Smooth muscle cell (in vitro differentiated cells): ENCODE results near the gene FPGS. TPM values are rescaled to one million over a fixed set of nuclear protein-coding genes. Genes with fewer than 3 reads are reported as not detected.

ENCODE experiments used
- DNase-seq: peaks from one replicate; lab custom pipeline; 2025; ENCODE audit not compliant: unreplicated experiment; lab: John Stamatoyannopoulos, UW
- H2AFZ ChIP-seq: fragments of 200-600 bp; sonication (generic); 2 replicates; pipeline ENCODE4 v1.6.0; 2016; ENCODE audit warnings: antibody characterized with exemption, low read depth, mild to moderate bottlenecking
- H3F3A ChIP-seq: fragments of 200-600 bp; sonication (generic); 2 replicates; pipeline ENCODE4 v1.6.0; 2017; ENCODE audit warnings: antibody characterized with exemption, low read depth
- H3K27ac ChIP-seq: fragments of 200-600 bp; sonication (generic); 2 replicates; pipeline ENCODE4 v1.5.1; 2016; ENCODE audit warnings: low read depth, mild to moderate bottlenecking
- H3K27me3 ChIP-seq: fragments of 200-600 bp; sonication (generic); 2 replicates; pipeline ENCODE4 v1.6.1; 2016; ENCODE audit warnings: low read depth, mild to moderate bottlenecking
- H3K36me3 ChIP-seq: fragments of 200-600 bp; sonication (generic); 2 replicates; pipeline ENCODE4 v1.5.1; 2016; ENCODE audit warnings: low read depth
- H3K4me1 ChIP-seq: fragments of 200-600 bp; sonication (generic); 2 replicates; pipeline ENCODE4 v1.5.1; 2016; ENCODE audit warnings: low read depth
- H3K4me2 ChIP-seq: fragments of 200-600 bp; sonication (generic); 2 replicates; pipeline ENCODE4 v1.6.0; 2016; ENCODE audit warnings: mild to moderate bottlenecking
- H3K4me3 ChIP-seq: fragments of 200-600 bp; sonication (generic); 2 replicates; pipeline ENCODE4 v1.5.1; 2016; ENCODE audit warnings: mild to moderate bottlenecking
- H3K79me2 ChIP-seq: fragments of 200-600 bp; sonication (generic); 2 replicates; pipeline ENCODE4 v1.6.0; 2016; ENCODE audit warnings: low read depth, mild to moderate bottlenecking
- H3K9ac ChIP-seq: fragments of 200-600 bp; sonication (generic); 2 replicates; pipeline ENCODE4 v1.6.0; 2016; ENCODE audit warnings: low read depth
- H3K9me3 ChIP-seq: fragments of 200-600 bp; sonication (generic); replicated peaks from 2 replicates; pipeline ENCODE4 v1.5.1; 2016; ENCODE audit warnings: low read depth
- H4K20me1 ChIP-seq: fragments of 200-600 bp; sonication (generic); 2 replicates; pipeline ENCODE4 v1.6.0; 2016; ENCODE audit warnings: low read depth
- WGBS: methylation state at CpG from one replicate; pipeline ENCODE4 v1.1.7; 2016; ENCODE audit warnings: low lambda C conversion rate; 5-methylcytosine and 5-hydroxymethylcytosine counted together
- polyA plus RNA-seq: library from polyadenylated mRNA; unstranded; fragments of >200 nt; fragmentation: Nextera tagmentation; extraction: Ambion mirVana; gene quantifications from 2 replicates; pipeline ENCODE4 v1.2.1, GENCODE V29; 2016
- total RNA-seq: library from RNA; depleted of rRNA; stranded (reverse); fragments of >200 nt; gene quantifications from 2 replicates; pipeline ENCODE4 v1.2.3, GENCODE V29; 2014
- TF ChIP-seq, protein P1 (sequence below): fragments of 200-600 bp; sonication (generic); IDR thresholded peaks from 2 replicates; pipeline ENCODE4 v1.5.1; 2017; ENCODE audit warnings: borderline replicate concordance, mild to moderate bottlenecking, antibody characterized with exemption; ENCODE audit not compliant: insufficient read depth, poor library complexity, severe bottlenecking

Gene FPGS
- total and polyA plus RNA-seq, 2 experiments from 2014 or later, result 12.9 to 34.9 TPM

DNA sequence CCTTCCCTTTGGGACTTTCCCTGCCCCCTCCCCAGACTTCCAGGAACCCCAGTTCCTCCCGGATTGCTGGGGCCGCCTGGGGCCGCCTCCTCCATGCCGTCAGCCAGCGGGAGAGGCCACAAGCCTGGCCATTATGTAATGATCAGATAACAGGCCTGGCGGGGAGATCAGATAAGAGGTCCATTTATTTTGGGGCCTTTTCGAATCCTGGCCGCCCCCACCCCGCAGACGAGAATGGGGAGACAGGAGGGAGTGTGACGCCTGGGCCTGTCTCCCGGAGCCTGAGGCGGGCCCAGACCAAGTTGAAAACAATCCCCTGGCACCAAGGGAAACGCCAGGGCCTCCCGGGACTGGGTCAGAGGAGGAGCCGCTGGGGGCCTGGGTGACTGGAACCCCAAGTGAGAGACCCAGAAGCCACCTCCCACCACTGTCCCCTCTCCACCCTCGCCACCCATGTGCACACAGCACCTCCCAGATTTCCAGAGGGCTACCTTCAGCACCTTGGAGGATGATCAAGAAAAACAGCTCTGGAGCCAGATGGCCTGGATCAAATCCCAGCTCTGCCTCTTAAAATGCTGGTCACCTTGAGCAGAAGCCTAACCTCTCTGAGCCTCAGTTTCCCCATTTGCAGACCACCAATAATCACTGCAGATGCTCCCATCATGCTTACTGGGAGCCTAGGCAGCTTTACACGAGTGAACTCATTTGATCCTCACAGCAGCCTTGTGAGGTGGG, 43.9 kb downstream of the FPGS start:
- no peaks in the 10 kb centered on the region for H3K36me3 ChIP-seq
- WGBS, result 53% methylated on average over 18 of the region's 18 CpGs
- H2AFZ ChIP-seq, result no peak overlapping the region
- H3K27ac ChIP-seq, result peak overlapping the region; percentile 48
- no peaks in the 10 kb centered on the region for H3K9me3 ChIP-seq
- no peak overlapping the region for H3K9ac ChIP-seq
- H4K20me1 ChIP-seq, result no peaks in the 10 kb centered on the region
- peak overlapping the region; percentile 37 for H3K4me2 ChIP-seq
- no peak overlapping the region for H3K4me3 ChIP-seq
- no peaks in the 10 kb centered on the region for H3K4me1 ChIP-seq
- TF ChIP-seq, protein P1, sequence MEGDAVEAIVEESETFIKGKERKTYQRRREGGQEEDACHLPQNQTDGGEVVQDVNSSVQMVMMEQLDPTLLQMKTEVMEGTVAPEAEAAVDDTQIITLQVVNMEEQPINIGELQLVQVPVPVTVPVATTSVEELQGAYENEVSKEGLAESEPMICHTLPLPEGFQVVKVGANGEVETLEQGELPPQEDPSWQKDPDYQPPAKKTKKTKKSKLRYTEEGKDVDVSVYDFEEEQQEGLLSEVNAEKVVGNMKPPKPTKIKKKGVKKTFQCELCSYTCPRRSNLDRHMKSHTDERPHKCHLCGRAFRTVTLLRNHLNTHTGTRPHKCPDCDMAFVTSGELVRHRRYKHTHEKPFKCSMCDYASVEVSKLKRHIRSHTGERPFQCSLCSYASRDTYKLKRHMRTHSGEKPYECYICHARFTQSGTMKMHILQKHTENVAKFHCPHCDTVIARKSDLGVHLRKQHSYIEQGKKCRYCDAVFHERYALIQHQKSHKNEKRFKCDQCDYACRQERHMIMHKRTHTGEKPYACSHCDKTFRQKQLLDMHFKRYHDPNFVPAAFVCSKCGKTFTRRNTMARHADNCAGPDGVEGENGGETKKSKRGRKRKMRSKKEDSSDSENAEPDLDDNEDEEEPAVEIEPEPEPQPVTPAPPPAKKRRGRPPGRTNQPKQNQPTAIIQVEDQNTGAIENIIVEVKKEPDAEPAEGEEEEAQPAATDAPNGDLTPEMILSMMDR, result no peak
- H3K79me2 ChIP-seq, result no peaks in the 10 kb centered on the region
- no peaks in the 10 kb centered on the region for H3K27me3 ChIP-seq
- no peaks in the 10 kb centered on the region for H3F3A ChIP-seq
- DNase-seq, result no peak

DNA sequence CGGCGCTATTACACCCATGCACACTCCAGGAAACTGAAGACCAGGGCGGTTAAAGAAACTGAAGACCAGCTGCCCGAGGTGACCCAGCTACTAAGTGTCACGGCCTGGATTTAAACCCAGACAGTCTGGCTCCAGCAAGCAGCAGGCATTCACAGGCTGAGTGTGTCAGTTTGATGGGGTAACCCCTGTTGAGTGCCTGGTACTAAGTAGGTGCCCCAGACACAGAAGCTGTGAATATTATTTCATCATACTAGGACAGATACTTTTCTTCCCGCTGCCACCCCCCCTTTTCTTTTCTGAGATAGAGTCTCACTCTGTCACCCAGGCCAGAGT, 44.5 kb downstream of the FPGS start:
- no peaks in the 10 kb centered on the region for H3K36me3 ChIP-seq
- H3K9ac ChIP-seq, result no peak overlapping the region
- TF ChIP-seq, protein P1, result no peak
- H3K4me2 ChIP-seq, result peak overlapping the region; percentile 37
- no peaks in the 10 kb centered on the region for H4K20me1 ChIP-seq
- H2AFZ ChIP-seq, result no peak overlapping the region
- H3K27ac ChIP-seq, result peak overlapping the region; percentile 48
- no peaks in the 10 kb centered on the region for H3K79me2 ChIP-seq
- H3K4me1 ChIP-seq, result no peaks in the 10 kb centered on the region
- H3K9me3 ChIP-seq, result no peaks in the 10 kb centered on the region
- no peak for DNase-seq
- H3F3A ChIP-seq, result no peaks in the 10 kb centered on the region
- no peaks in the 10 kb centered on the region for H3K27me3 ChIP-seq
- H3K4me3 ChIP-seq, result no peak overlapping the region
- 23% methylated on average over 6 of the region's 6 CpGs for WGBS

DNA sequence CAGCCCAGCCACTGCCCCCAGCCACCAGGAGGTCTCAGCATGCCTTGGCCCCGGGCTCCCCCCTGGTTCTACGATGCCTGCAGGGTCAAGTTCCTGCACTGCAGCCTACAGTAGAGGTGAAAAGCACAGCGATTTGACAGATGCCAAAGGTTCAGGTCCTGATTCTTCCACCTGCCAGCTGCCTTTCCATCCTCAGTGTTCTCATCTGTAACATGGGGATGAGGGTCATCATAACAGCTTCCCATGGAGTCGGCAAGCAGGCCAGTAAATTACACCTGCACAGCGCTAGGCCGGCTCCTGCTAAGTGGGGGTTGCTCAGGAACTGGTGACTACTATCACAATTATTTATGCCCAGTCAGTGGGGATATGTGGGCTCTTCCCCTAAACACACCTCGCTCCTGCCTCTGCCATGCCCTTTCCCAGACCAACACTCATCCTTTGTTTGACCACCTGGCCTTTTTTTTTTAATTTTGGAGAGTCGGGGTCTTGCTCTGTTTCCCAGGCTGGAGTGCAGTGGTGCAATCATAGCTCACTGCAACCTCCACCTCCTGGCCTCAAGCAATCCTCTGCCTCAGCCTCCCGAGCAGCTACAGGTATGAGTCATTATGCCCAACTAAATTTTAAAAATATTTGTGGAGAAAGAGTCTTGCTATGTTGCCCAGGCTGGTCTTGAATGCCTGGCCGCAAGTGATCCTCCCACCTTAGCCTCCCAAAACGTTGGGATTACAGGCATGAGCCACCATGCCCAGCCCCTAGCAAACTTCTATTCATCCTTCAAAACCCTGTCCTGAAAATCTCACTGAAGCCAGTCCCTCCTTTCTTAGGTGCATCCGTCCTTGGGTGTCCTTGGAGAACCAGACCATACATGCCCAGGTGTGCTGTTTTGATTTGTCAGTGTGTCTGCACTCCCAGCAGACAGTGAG, 45.4 kb downstream of the FPGS start:
- no peaks in the 10 kb centered on the region for H3K36me3 ChIP-seq
- H4K20me1 ChIP-seq, result no peaks in the 10 kb centered on the region
- H3K79me2 ChIP-seq, result peaks cover 9% of the 10 kb centered on the region
- peak overlapping the region; percentile 48 for H3K27ac ChIP-seq
- no peaks in the 10 kb centered on the region for H3K9me3 ChIP-seq
- no peaks in the 10 kb centered on the region for H3F3A ChIP-seq
- no peaks in the 10 kb centered on the region for H3K4me1 ChIP-seq
- no peak overlapping the region for H3K4me3 ChIP-seq
- no peak overlapping the region for H3K9ac ChIP-seq
- 76% methylated on average over 12 of the region's 12 CpGs for WGBS
- no peaks in the 10 kb centered on the region for H3K27me3 ChIP-seq
- TF ChIP-seq, protein P1, result no peak
- H2AFZ ChIP-seq, result no peak overlapping the region
- H3K4me2 ChIP-seq, result no peak overlapping the region
- DNase-seq, result no peak
